ENCODE data around the gene OR4E1.

OR4E1 gene

DNA sequence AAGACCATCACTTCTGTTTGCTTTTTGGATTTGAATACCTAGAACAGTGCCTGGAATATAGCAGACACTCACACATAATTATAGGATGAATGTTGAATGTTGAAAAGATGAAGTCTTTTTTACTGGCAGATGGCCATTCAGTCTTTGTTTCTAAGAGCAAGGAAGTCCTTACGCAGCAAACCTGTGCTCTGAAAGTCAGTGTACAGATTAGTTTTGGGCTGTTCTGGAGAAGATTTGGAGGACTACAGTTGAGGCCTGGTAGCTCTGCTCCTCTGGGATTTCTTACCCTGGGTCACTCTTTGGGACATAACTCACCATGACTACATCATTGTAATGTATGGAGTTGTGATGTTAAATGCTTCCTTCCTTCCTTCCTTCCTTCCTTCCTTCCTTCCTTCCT, 16.6 kb downstream of the OR4E1 start:
- H3K4me2 ChIP-seq (ENCODE audit: low read length): no peak overlapping the region
- TF ChIP-seq, protein P1, sequence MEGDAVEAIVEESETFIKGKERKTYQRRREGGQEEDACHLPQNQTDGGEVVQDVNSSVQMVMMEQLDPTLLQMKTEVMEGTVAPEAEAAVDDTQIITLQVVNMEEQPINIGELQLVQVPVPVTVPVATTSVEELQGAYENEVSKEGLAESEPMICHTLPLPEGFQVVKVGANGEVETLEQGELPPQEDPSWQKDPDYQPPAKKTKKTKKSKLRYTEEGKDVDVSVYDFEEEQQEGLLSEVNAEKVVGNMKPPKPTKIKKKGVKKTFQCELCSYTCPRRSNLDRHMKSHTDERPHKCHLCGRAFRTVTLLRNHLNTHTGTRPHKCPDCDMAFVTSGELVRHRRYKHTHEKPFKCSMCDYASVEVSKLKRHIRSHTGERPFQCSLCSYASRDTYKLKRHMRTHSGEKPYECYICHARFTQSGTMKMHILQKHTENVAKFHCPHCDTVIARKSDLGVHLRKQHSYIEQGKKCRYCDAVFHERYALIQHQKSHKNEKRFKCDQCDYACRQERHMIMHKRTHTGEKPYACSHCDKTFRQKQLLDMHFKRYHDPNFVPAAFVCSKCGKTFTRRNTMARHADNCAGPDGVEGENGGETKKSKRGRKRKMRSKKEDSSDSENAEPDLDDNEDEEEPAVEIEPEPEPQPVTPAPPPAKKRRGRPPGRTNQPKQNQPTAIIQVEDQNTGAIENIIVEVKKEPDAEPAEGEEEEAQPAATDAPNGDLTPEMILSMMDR (IDR thresholded peaks at IDR 0.05): no peak
- H3K79me2 ChIP-seq: no peaks in the 10 kb centered on the region

DNA sequence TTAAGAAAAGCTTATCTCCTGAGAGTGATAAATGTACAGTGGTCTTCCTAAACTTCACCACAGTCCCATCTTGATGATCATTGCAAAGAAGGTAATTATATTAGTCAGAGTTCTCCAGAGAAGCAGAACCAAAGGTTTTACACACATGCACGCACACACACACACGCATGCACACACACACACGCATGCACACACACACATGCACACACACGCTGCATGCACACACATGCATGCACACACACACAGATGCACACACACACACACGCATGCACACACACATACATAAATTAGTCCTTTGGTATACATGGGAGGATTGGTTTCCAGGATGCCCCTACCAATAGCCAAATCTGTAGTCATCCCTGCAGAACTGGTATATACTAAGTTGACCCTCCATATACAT, 19.4 kb downstream of the OR4E1 start:
- no peaks in the 10 kb centered on the region for H3K9me3 ChIP-seq (ENCODE audit: control insufficient read depth, low read length)
- H3K36me3 ChIP-seq (ENCODE audit: control insufficient read depth, insufficient read depth, low read length): no peaks in the 10 kb centered on the region
- no peak overlapping the region for H2AFZ ChIP-seq
- H3K27ac ChIP-seq: no peak overlapping the region
- no peaks in the 10 kb centered on the region for H3K27me3 ChIP-seq (ENCODE audit: control insufficient read depth, insufficient read depth, low read length)
- no peak overlapping the region for H3K9ac ChIP-seq
- no peak overlapping the region for H3K4me2 ChIP-seq (ENCODE audit: low read length)
- TF ChIP-seq, protein P1 (IDR thresholded peaks at IDR 0.05): no peak
- no peak overlapping the region for H3K4me3 ChIP-seq (ENCODE audit: low read depth, low read length)
- no peaks in the 10 kb centered on the region for H3K79me2 ChIP-seq
- no peaks in the 10 kb centered on the region for H3K4me1 ChIP-seq

More for the DNA sequence above, 16.6 kb downstream of the OR4E1 start:
- H3K27ac ChIP-seq: no peak overlapping the region
- H3K4me3 ChIP-seq (ENCODE audit: low read depth, low read length): no peak overlapping the region
- no peak overlapping the region for H2AFZ ChIP-seq
- H3K36me3 ChIP-seq (ENCODE audit: control insufficient read depth, insufficient read depth, low read length): no peaks in the 10 kb centered on the region
- no peaks in the 10 kb centered on the region for H3K4me1 ChIP-seq
- no peaks in the 10 kb centered on the region for H3K9me3 ChIP-seq (ENCODE audit: control insufficient read depth, low read length)
- no peaks in the 10 kb centered on the region for H3K27me3 ChIP-seq (ENCODE audit: control insufficient read depth, insufficient read depth, low read length)
- H3K9ac ChIP-seq: no peak overlapping the region

DNA sequence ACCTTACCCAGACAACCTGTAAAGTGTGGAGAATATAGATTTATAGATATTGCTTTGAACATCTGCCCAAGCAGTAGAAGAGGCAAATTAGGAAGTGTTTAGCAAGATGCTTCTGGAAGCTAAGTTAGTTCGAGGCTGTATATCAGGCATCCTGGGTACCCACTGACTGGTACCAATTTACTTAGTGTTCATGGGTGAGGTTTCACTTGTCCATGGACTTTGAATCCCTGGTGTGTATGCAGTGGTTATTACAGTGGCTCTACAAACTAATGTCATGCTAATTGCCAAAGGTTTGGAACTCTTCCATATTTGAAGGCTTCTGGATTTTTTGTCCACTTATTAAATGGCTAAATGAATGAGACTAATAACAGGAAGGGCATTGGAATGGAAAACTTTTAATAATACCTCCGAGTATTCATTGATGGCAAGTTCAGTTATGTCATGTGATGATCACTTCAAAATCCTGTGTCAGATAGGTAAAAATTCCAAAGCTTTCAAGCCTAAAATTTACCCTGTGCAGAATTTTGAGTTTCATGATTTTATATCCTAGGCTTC, 20.2 kb downstream of the OR4E1 start, which contains the start of gene OR4E2:
Gene OR4E2 (plus strand): TSS at position 505 of the 555 bp plus-strand sequence. CDS start 11,248 bp downstream, outside the sequence.
- no peak within 1 kb of the TSS for H3K4me3 ChIP-seq (ENCODE audit: low read depth, low read length)
- H3K27me3 ChIP-seq (ENCODE audit: control insufficient read depth, insufficient read depth, low read length): no peaks in the 10 kb centered on the region
- no peaks in the 10 kb centered on the region for H3K36me3 ChIP-seq (ENCODE audit: control insufficient read depth, insufficient read depth, low read length)
- no peak within 1 kb of the TSS for H3K4me2 ChIP-seq (ENCODE audit: low read length)
- no peaks in the 10 kb centered on the region for H3K79me2 ChIP-seq
- no peak within 1 kb of the TSS for H2AFZ ChIP-seq
- H3K4me1 ChIP-seq: no peaks in the 10 kb centered on the region
- TF ChIP-seq, protein P1 (IDR thresholded peaks at IDR 0.05): no peak
- H3K27ac ChIP-seq: no peak within 1 kb of the TSS
- H3K9me3 ChIP-seq (ENCODE audit: control insufficient read depth, low read length): no peaks in the 10 kb centered on the region
- no peak within 1 kb of the TSS for H3K9ac ChIP-seq

DNA sequence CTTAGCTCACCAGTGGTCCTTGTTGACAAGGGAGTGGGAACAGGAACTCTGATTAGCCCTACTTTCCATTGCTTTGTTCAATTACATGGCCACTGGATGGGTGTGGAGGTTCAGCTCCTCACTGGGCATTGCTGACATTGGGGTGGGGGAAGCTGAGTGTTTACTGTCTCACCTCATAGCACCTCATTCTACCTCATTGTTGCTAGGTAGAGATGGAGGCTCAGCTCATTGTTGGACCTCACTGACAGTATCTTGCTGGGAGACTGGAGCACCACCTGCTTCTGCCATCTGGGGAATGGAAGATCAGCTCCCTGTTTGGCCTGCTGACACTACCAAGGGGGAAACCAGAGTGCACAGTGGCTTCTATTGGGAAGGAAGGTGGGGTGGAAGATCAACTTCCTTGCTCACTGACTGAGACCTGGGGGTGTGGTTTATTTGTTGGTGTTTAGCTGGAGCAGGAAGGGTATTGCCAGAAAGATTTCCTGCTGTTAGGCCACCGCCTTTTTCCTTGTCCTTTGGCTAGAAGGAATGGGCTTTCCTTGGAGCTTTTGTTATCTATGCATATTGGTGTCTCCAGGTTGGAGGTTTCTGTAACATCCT, 21.3 kb downstream of the OR4E1 start:
- Histone ChIP-seq H3K9me3 (ENCODE audit: control insufficient read depth, low read length) (no peaks in the 10 kb centered on the region), H3K27ac (no peak overlapping the region), H3K4me1 (no peaks in the 10 kb centered on the region), H2AFZ (no peak overlapping the region), H3K27me3 (ENCODE audit: control insufficient read depth, insufficient read depth, low read length) (no peaks in the 10 kb centered on the region), H3K36me3 (ENCODE audit: control insufficient read depth, insufficient read depth, low read length) (no peaks in the 10 kb centered on the region), H3K4me2 (ENCODE audit: low read length) (no peak overlapping the region), H3K9ac (no peak overlapping the region), H3K4me3 (ENCODE audit: low read depth, low read length) (no peak overlapping the region), H3K79me2 (no peaks in the 10 kb centered on the region)
- TF ChIP-seq, protein P1 (IDR thresholded peaks at IDR 0.05): no peak

DNA sequence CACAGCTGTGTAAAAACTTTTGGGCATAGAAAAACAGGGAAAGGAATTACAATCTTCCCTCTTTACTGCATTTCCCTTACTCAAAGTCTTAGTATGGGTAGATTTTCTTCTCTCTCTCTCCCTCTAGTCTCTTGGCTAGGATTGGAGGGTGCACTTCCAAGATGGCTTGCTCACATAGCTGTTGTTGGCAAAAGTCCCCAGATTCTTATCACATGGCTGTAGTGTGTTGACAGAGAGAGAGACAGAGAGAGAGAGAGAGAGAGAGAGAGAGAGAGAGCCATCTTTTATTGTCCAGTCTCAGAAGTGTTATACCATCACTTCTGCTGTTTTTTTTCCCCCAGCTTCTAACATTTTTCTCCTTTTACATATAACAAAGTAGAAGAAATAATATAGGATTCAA, 26.2 kb downstream of the OR4E1 start:
- H3K36me3 ChIP-seq (ENCODE audit: control insufficient read depth, insufficient read depth, low read length): no peaks in the 10 kb centered on the region
- no peaks in the 10 kb centered on the region for H3K9me3 ChIP-seq (ENCODE audit: control insufficient read depth, low read length)
- no peaks in the 10 kb centered on the region for H3K27me3 ChIP-seq (ENCODE audit: control insufficient read depth, insufficient read depth, low read length)
- H3K4me1 ChIP-seq: no peaks in the 10 kb centered on the region
- no peaks in the 10 kb centered on the region for H3K79me2 ChIP-seq
- no peak overlapping the region for H3K4me3 ChIP-seq (ENCODE audit: low read depth, low read length)
- no peak overlapping the region for H3K27ac ChIP-seq
- no peak overlapping the region for H3K4me2 ChIP-seq (ENCODE audit: low read length)
- TF ChIP-seq, protein P1 (IDR thresholded peaks at IDR 0.05): no peak
- no peak overlapping the region for H2AFZ ChIP-seq
- H3K9ac ChIP-seq: no peak overlapping the region
